ENCODE data around the gene GYS2. TPM values are rescaled to one million over a fixed set of nuclear protein-coding genes. Genes with fewer than 3 reads are reported as not detected.
"Not testable (repeated sequence)": the region's sequence is repeated elsewhere in the genome, so short reads cannot be mapped to it uniquely, and the experiment has no call there.

The GYS2 gene
- total RNA-seq, 1 donor from 2014 or later: not detected

GRCh38 chr12:21599143-21599999, 5.3 kb downstream of the GYS2 start:
- TF ChIP-seq CTCF (IDR thresholded peaks at IDR 0.05; ENCODE audit: insufficient read depth, low read length, poor library complexity, severe bottlenecking): no peak
- no peak for DNase-seq (ENCODE audit: low read depth)
- Histone ChIP-seq H3K27me3 (ENCODE audit: control insufficient read depth, insufficient read depth, low read length) (no peaks in the 10 kb centered on the region), H3K36me3 (ENCODE audit: control insufficient read depth, insufficient read depth, low read length) (no peaks in the 10 kb centered on the region), H3K4me3 (ENCODE audit: low read depth, low read length) (no peak overlapping the region)

GRCh38 chr12:21598651-21599050, 6.0 kb downstream of the GYS2 start:
- TF ChIP-seq CTCF (IDR thresholded peaks at IDR 0.05; ENCODE audit: insufficient read depth, low read length, poor library complexity, severe bottlenecking): no peak
- Histone ChIP-seq H3K27me3 (ENCODE audit: control insufficient read depth, insufficient read depth, low read length) (no peaks in the 10 kb centered on the region), H3K4me3 (ENCODE audit: low read depth, low read length) (no peak overlapping the region), H3K36me3 (ENCODE audit: control insufficient read depth, insufficient read depth, low read length) (no peaks in the 10 kb centered on the region)
- no peak for DNase-seq (ENCODE audit: low read depth)

GRCh38 chr12:21595356-21595755, 9.3 kb downstream of the GYS2 start:
- H3K27me3 ChIP-seq (ENCODE audit: control insufficient read depth, insufficient read depth, low read length); DNase-seq (ENCODE audit: low read depth); H3K36me3 ChIP-seq (ENCODE audit: control insufficient read depth, insufficient read depth, low read length); H3K4me3 ChIP-seq (ENCODE audit: low read depth, low read length): not testable (repeated sequence)

GRCh38 chr12:21585485-21585884, 19.2 kb downstream of the GYS2 start:
- Histone ChIP-seq H3K4me3 (ENCODE audit: low read depth, low read length) (no peak overlapping the region), H3K36me3 (ENCODE audit: control insufficient read depth, insufficient read depth, low read length) (no peaks in the 10 kb centered on the region), H3K27me3 (ENCODE audit: control insufficient read depth, insufficient read depth, low read length) (no peaks in the 10 kb centered on the region)
- no peak for DNase-seq (ENCODE audit: low read depth)
- no peak for TF ChIP-seq CTCF (IDR thresholded peaks at IDR 0.05; ENCODE audit: insufficient read depth, low read length, poor library complexity, severe bottlenecking)

GRCh38 chr12:21584403-21585182, 20.1 kb downstream of the GYS2 start:
- not testable (repeated sequence) for H3K4me3 ChIP-seq (ENCODE audit: low read depth, low read length); H3K27me3 ChIP-seq (ENCODE audit: control insufficient read depth, insufficient read depth, low read length); DNase-seq (ENCODE audit: low read depth); H3K36me3 ChIP-seq (ENCODE audit: control insufficient read depth, insufficient read depth, low read length)

- no peak for DNase-seq (ENCODE audit: low read depth)
- no peak overlapping the region for H3K4me3 ChIP-seq (ENCODE audit: low read depth, low read length)
- no peaks in the 10 kb centered on the region for H3K27me3 ChIP-seq (ENCODE audit: control insufficient read depth, insufficient read depth, low read length)
- no peak for TF ChIP-seq CTCF (IDR thresholded peaks at IDR 0.05; ENCODE audit: insufficient read depth, low read length, poor library complexity, severe bottlenecking)
- no peaks in the 10 kb centered on the region for H3K36me3 ChIP-seq (ENCODE audit: control insufficient read depth, insufficient read depth, low read length)
Measured at GRCh38 chr12:21583587-21583986, 21.1 kb downstream of the GYS2 start.
